Measurements from ENCODE around the gene LYRM2.

- TF ChIP-seq, protein P1, sequence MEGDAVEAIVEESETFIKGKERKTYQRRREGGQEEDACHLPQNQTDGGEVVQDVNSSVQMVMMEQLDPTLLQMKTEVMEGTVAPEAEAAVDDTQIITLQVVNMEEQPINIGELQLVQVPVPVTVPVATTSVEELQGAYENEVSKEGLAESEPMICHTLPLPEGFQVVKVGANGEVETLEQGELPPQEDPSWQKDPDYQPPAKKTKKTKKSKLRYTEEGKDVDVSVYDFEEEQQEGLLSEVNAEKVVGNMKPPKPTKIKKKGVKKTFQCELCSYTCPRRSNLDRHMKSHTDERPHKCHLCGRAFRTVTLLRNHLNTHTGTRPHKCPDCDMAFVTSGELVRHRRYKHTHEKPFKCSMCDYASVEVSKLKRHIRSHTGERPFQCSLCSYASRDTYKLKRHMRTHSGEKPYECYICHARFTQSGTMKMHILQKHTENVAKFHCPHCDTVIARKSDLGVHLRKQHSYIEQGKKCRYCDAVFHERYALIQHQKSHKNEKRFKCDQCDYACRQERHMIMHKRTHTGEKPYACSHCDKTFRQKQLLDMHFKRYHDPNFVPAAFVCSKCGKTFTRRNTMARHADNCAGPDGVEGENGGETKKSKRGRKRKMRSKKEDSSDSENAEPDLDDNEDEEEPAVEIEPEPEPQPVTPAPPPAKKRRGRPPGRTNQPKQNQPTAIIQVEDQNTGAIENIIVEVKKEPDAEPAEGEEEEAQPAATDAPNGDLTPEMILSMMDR (IDR thresholded peaks at IDR 0.05), result no peak
- no peak for TF ChIP-seq POLR2A (IDR thresholded peaks at IDR 0.05)
Observed at GRCh38 chr6:89681983-89682564, 43.5 kb upstream of the LYRM2 start.

Data from ovary (tissue), 3 donors.